HEK293T (cell line): Measurements from ENCODE around the gene VWC2.

ENCODE experiments used
- CTCF ChIA-PET: fragments of 350-600 bp; formaldehyde crosslinking; extraction: SDS; loops from one replicate; lab custom pipeline; 2021; ENCODE audit warnings: antibody characterized with exemption, inconsistent platforms; lab: Yijun Ruan, JAX
- POLR2A ChIA-PET: fragments of 350-600 bp; formaldehyde crosslinking; extraction: SDS; loops from one replicate; lab custom pipeline; 2020; ENCODE audit warnings: antibody characterized with exemption, inconsistent platforms; lab: Yijun Ruan, JAX
- DNase-seq: peaks from one replicate; pipeline ENCODE4 v3.0.0; 2012; ENCODE audit warnings: mixed read lengths; ENCODE audit errors: extremely low spot score
- ARNT ChIP-seq: fragments of 450-650 bp; IDR thresholded peaks from 2 replicates; pipeline ENCODE4 v1.6.1; 2017; ENCODE audit warnings: mild to moderate bottlenecking
- BHLHE40 ChIP-seq: fragments of 450-650 bp; IDR thresholded peaks from 2 replicates; pipeline ENCODE4 v1.6.1; 2016; ENCODE audit warnings: mild to moderate bottlenecking, moderate library complexity, borderline replicate concordance
- CTBP1 ChIP-seq: fragments of 450-650 bp; IDR thresholded peaks from 2 replicates; pipeline ENCODE4 v1.6.1; 2016; ENCODE audit warnings: borderline replicate concordance
- ELF4 ChIP-seq: fragments of 450-650 bp; IDR thresholded peaks from 2 replicates; pipeline ENCODE4 v1.6.1; 2017; ENCODE audit warnings: antibody characterized with exemption
- FOXA1 ChIP-seq: fragments of 450-650 bp; IDR thresholded peaks from 2 replicates; pipeline ENCODE4 v1.6.1; 2016; ENCODE audit warnings: mild to moderate bottlenecking
- FOXK2 ChIP-seq: fragments of 450-650 bp; IDR thresholded peaks from 2 replicates; pipeline ENCODE4 v1.6.1; 2016; ENCODE audit warnings: mild to moderate bottlenecking
- FOXM1 ChIP-seq: fragments of 450-650 bp; IDR thresholded peaks from 2 replicates; pipeline ENCODE4 v1.6.1; 2017; ENCODE audit warnings: mild to moderate bottlenecking, borderline replicate concordance
- HDGF ChIP-seq: fragments of 450-650 bp; IDR thresholded peaks from 2 replicates; pipeline ENCODE4 v1.6.1; 2017; ENCODE audit warnings: antibody characterized with exemption, borderline replicate concordance
- L3MBTL2 ChIP-seq: fragments of 450-650 bp; conservative IDR thresholded peaks from 2 replicates; pipeline ENCODE4 v1.6.1; 2016; ENCODE audit warnings: mild to moderate bottlenecking
- LEF1 ChIP-seq: fragments of 450-650 bp; IDR thresholded peaks from 2 replicates; pipeline ENCODE4 v1.6.1; 2017; ENCODE audit warnings: mild to moderate bottlenecking, borderline replicate concordance
- NFRKB ChIP-seq: fragments of 450-650 bp; IDR thresholded peaks from 2 replicates; pipeline ENCODE4 v1.6.1; 2016; ENCODE audit warnings: mild to moderate bottlenecking, moderate library complexity
- PKNOX1 ChIP-seq: fragments of 450-650 bp; IDR thresholded peaks from 2 replicates; pipeline ENCODE4 v1.6.1; 2016
- SP1 ChIP-seq: fragments of 450-650 bp; IDR thresholded peaks from 2 replicates; pipeline ENCODE4 v1.6.1; 2017
- SUZ12 ChIP-seq: fragments of 450-650 bp; IDR thresholded peaks from 2 replicates; pipeline ENCODE4 v1.6.1; 2016; ENCODE audit warnings: mild to moderate bottlenecking
- TARDBP ChIP-seq: fragments of 450-650 bp; IDR thresholded peaks from 2 replicates; pipeline ENCODE4 v1.6.1; 2016
- ZNF384 ChIP-seq: fragments of 450-650 bp; IDR thresholded peaks from 2 replicates; pipeline ENCODE4 v1.6.1; 2016

VWC2 gene

GRCh38 chr7:49812534-49812933, 39.1 kb downstream of the VWC2 start:
- DNase-seq = no peak
- no peak for TF ChIP-seq CTBP1
- no peak for TF ChIP-seq LEF1
- TF ChIP-seq HDGF = no peak
- no peak for TF ChIP-seq FOXK2
- no peak for TF ChIP-seq ELF4
- TF ChIP-seq NFRKB = no peak
- no peak for TF ChIP-seq ARNT
- TF ChIP-seq FOXM1 = no peak
- TF ChIP-seq L3MBTL2 = no peak
- TF ChIP-seq BHLHE40 = no peak
- POLR2A ChIA-PET = no interaction called here
- CTCF ChIA-PET = no interaction called here

- no peak for TF ChIP-seq L3MBTL2
- TF ChIP-seq CTBP1 = no peak
- ChIA-PET CTCF (no interaction called here), POLR2A (no interaction called here)
- no peak for DNase-seq
Measured at GRCh38 chr7:49817279-49817678, 43.8 kb downstream of the VWC2 start.

DNA sequence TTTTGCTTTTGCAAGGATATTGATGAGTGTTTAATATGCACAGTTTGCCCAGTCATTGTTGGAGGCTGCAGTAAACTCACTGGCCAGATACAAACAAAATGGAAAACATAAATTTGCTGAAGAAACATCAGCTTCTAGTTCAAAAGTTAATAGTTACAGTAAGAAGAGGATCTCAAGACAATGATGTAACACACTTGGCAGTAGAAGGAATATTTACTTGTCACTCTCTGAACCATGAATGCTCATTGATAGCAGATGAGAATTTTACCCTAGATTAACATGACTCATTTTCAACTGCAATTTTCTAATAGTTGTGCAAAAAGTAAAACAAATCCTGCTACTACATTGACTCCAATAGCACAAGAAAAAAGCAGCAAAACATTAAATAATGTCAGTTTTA, 47.7 kb downstream of the VWC2 start:
- POLR2A ChIA-PET = no interaction called here
- no peak for TF ChIP-seq SUZ12
- no peak for TF ChIP-seq SP1
- TF ChIP-seq TARDBP = no peak
- no peak for TF ChIP-seq CTBP1
- no peak for TF ChIP-seq FOXA1
- no peak for TF ChIP-seq ARNT
- no peak for TF ChIP-seq FOXM1
- TF ChIP-seq HDGF = no peak
- no peak for TF ChIP-seq PKNOX1
- CTCF ChIA-PET = no interaction called here
- no peak for DNase-seq

DNA sequence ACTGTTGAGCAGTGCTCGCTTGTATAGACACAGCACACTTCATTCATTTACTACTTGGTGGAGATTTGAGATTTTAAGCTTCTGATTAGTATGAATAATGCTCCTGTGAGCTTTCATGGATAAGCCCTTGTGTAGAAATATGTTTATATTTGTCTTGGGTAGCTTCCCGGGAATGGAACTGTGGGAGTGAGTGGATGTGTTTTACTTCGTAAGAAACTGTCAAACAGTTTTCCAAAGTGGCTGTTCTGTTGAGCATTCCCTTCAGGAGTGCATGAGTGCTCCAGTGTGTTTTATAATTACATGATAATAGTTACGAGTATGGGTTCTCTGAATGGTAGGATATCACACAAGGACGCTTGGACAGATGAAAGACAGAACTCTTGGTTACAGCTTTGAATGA, 49.4 kb downstream of the VWC2 start:
- ChIA-PET POLR2A (no interaction called here), CTCF (no interaction called here)
- TF ChIP-seq SUZ12 = no peak
- no peak for TF ChIP-seq ELF4
- no peak for TF ChIP-seq NFRKB
- TF ChIP-seq CTBP1 = no peak
- no peak for TF ChIP-seq LEF1
- TF ChIP-seq ZNF384 = no peak
- no peak for TF ChIP-seq BHLHE40
- TF ChIP-seq SP1 = no peak
- no peak for TF ChIP-seq HDGF
- no peak for TF ChIP-seq ARNT
- no peak for TF ChIP-seq PKNOX1
- no peak for TF ChIP-seq FOXM1
- TF ChIP-seq L3MBTL2 = no peak
- no peak for DNase-seq

DNA sequence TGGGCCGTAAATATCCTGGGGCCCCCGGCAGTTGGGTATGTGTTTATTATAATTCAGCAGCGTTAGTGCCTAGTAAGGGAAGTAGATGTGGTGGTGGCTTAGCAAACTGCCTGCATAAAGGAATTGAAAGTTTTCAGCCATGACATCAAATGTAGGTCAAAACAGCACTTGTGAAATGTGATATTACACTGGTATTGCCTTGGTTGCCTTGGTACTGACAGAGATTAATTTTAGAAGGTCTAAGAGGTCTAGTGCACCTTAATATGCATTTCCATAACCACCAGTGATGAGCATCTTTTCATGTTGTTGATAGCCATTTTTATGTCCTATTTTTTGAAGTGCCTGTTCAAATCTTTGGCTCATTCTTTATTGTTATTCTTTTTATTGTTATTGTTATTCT, 50.1 kb downstream of the VWC2 start:
- ChIA-PET POLR2A (no interaction called here), CTCF (no interaction called here)
- no peak for DNase-seq
- TF ChIP-seq CTBP1 (no peak), ZNF384 (no peak), FOXA1 (no peak), FOXM1 (no peak), ELF4 (no peak), SUZ12 (no peak), SP1 (no peak)

DNA sequence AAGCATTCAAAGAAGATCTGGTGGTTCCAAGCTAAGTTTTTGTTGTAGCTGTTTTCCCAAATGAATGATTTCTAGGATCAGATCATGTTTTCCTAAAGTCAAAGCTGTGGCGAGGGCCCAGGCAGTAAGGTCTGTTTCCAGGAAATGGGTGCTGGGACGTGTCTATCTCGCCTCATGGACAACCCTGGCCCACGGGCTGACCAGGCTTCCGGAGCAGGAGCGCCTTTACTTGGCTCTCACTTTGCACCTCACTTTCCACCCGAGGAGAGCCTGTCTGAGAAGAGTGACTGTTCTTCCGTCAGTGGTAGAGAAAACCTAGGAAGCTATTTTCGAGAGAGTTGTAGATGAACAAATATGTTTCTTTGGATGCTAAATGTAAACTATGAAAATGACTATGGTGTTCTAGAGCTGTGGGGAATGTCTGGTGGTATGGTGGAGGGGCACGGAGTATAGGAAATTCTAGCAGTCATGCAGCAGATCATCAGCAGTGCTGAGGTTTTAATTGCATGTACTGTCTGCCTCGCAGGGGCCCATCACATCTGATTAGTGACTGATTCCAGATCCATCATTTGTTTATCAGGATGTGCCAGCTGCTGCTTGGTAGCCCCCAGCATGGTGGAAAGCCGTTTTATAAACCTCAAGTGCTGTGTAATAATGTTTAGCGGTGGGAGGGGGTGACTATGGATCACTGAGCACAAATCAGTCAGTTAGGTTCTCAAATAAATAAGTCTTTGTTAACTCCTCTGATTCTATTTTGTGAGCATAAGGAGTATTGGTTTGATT, 66.6 kb downstream of the VWC2 start:
- ChIA-PET POLR2A (no interaction called here), CTCF (no interaction called here)
- no peak for TF ChIP-seq SP1
- no peak for DNase-seq

GRCh38 chr7:49840751-49841405, 67.4 kb downstream of the VWC2 start:
- TF ChIP-seq HDGF = no peak
- no peak for TF ChIP-seq LEF1
- TF ChIP-seq BHLHE40 = no peak
- TF ChIP-seq SP1 = no peak
- TF ChIP-seq L3MBTL2 = no peak
- TF ChIP-seq FOXM1 = no peak
- no peak for TF ChIP-seq ZNF384
- TF ChIP-seq ELF4 = no peak
- no peak for TF ChIP-seq SUZ12
- no peak for TF ChIP-seq FOXA1
- TF ChIP-seq ARNT = no peak
- no peak for TF ChIP-seq TARDBP
- TF ChIP-seq CTBP1 = no peak
- TF ChIP-seq PKNOX1 = no peak
- TF ChIP-seq NFRKB = no peak
- POLR2A ChIA-PET = no interaction called here
- CTCF ChIA-PET = no interaction called here
- no peak for DNase-seq
